GM19043 (cell line): ENCODE data around the gene NCOA5.
"Not testable (repeated sequence)": the region's sequence is repeated elsewhere in the genome, so short reads cannot be mapped to it uniquely, and the experiment has no call there.

Experiments
- ATAC-seq: cut with Tn5 transposase; IDR thresholded peaks from one replicate; pipeline ENCODE4 v1.9.1; 2021; ENCODE audit warnings: low read depth; ENCODE audit not compliant: unreplicated experiment

The NCOA5 gene

GRCh38 chr20:46121184-46121930, 31.6 kb upstream of the NCOA5 start:
- no peak for ATAC-seq

- ATAC-seq = no peak
Measured at GRCh38 chr20:46120136-46120535, 30.4 kb upstream of the NCOA5 start.

GRCh38 chr20:46119547-46119946, 29.8 kb upstream of the NCOA5 start:
- no peak for ATAC-seq

GRCh38 chr20:46119028-46119546, 29.3 kb upstream of the NCOA5 start:
- ATAC-seq = peak; percentile 38

GRCh38 chr20:46118481-46119020, 28.8 kb upstream of the NCOA5 start:
- ATAC-seq = peak; percentile 34

GRCh38 chr20:46117704-46118467, 28.1 kb upstream of the NCOA5 start, which contains the start of gene CD40:
TSS of gene CD40 (plus strand) at chr20:46118314. CDS start at chr20:46118344, 30 bp downstream.
- ATAC-seq = peak; percentile 67

- ATAC-seq = no peak
Measured at GRCh38 chr20:46114449-46114848, 24.7 kb upstream of the NCOA5 start.

GRCh38 chr20:46113113-46113470, 23.3 kb upstream of the NCOA5 start:
- ATAC-seq = no peak

GRCh38 chr20:46112430-46113112, 22.8 kb upstream of the NCOA5 start:
- no peak for ATAC-seq

- ATAC-seq = no peak
Measured at GRCh38 chr20:46111836-46112212, 22.1 kb upstream of the NCOA5 start.

GRCh38 chr20:46111028-46111835, 21.5 kb upstream of the NCOA5 start:
- no peak for ATAC-seq

- no peak for ATAC-seq
Measured at GRCh38 chr20:46108976-46109375, 19.2 kb upstream of the NCOA5 start.

GRCh38 chr20:46108435-46108841, 18.7 kb upstream of the NCOA5 start:
- peak; percentile 87 for ATAC-seq

GRCh38 chr20:46107061-46107460, 17.3 kb upstream of the NCOA5 start:
- no peak for ATAC-seq

- ATAC-seq = no peak
Measured at GRCh38 chr20:46104262-46104661, 14.5 kb upstream of the NCOA5 start.

GRCh38 chr20:46102940-46103339, 13.2 kb upstream of the NCOA5 start:
- no peak for ATAC-seq

- no peak for ATAC-seq
Measured at GRCh38 chr20:46101957-46102356, 12.2 kb upstream of the NCOA5 start.

GRCh38 chr20:46100988-46101387, 11.2 kb upstream of the NCOA5 start:
- ATAC-seq = no peak

- ATAC-seq = not testable (repeated sequence)
Measured at GRCh38 chr20:46100444-46100843, 10.7 kb upstream of the NCOA5 start.
